Measurements from ENCODE around the gene CFAP73.
"Not testable (repeated sequence)": the region's sequence is repeated elsewhere in the genome, so short reads cannot be mapped to it uniquely, and the experiment has no call there.

Gene CFAP73

GRCh38 chr12:113120670-113121370, 28.7 kb upstream of the CFAP73 start:
- DNase-seq: no peak

- no peak for DNase-seq
Measured at GRCh38 chr12:113127791-113128199, 21.7 kb upstream of the CFAP73 start.

- no peak for DNase-seq
Measured at GRCh38 chr12:113128802-113129663, 20.5 kb upstream of the CFAP73 start.

- DNase-seq: no peak
Measured at GRCh38 chr12:113129664-113130456, 19.7 kb upstream of the CFAP73 start.

GRCh38 chr12:113130457-113131135, 18.9 kb upstream of the CFAP73 start:
- no peak for DNase-seq

- DNase-seq: no peak
Measured at GRCh38 chr12:113131556-113131955, 18.0 kb upstream of the CFAP73 start.

- DNase-seq: no peak
Measured at GRCh38 chr12:113133036-113133435, 16.5 kb upstream of the CFAP73 start.

- DNase-seq: no peak
Measured at GRCh38 chr12:113133666-113134065, 15.9 kb upstream of the CFAP73 start.

GRCh38 chr12:113134071-113134470, 15.5 kb upstream of the CFAP73 start:
- no peak for DNase-seq

GRCh38 chr12:113134521-113134951, 15.0 kb upstream of the CFAP73 start:
- no peak for DNase-seq

- peak; percentile 42 for DNase-seq
Measured at GRCh38 chr12:113135178-113136127, 14.1 kb upstream of the CFAP73 start, which contains the start of gene RASAL1. Gene RASAL1, minus strand, starts transcription at chr12:113135761. Its CDS starts 299 bp downstream, at chr12:113135462.

- DNase-seq: peak; percentile 6
Measured at GRCh38 chr12:113136128-113136989, 13.2 kb upstream of the CFAP73 start.

GRCh38 chr12:113136990-113137511, 12.5 kb upstream of the CFAP73 start:
- DNase-seq: no peak

- DNase-seq: no peak
Measured at GRCh38 chr12:113137861-113138783, 11.4 kb upstream of the CFAP73 start.

GRCh38 chr12:113138826-113139225, 10.7 kb upstream of the CFAP73 start:
- no peak for DNase-seq

GRCh38 chr12:113140706-113141105, 8.8 kb upstream of the CFAP73 start:
- DNase-seq: no peak

GRCh38 chr12:113141716-113142115, 7.8 kb upstream of the CFAP73 start:
- DNase-seq: not testable (repeated sequence)

- no peak for DNase-seq
Measured at GRCh38 chr12:113142173-113142885, 7.2 kb upstream of the CFAP73 start.
